HK-2 (cell line): ENCODE results near the gene INF2.

Source experiments
- DNase-seq: peaks from one replicate; pipeline ENCODE4 v3.0.0-alpha.2; 2018; ENCODE audit not compliant: unreplicated experiment

Gene INF2

GRCh38 chr14:104689881-104690711, 678 bp downstream of the INF2 start:
- DNase-seq = peak; percentile 41

- DNase-seq = no peak
These were observed 1.5 kb downstream of the INF2 start for GRCh38 chr14:104690861-104691455.

DNA sequence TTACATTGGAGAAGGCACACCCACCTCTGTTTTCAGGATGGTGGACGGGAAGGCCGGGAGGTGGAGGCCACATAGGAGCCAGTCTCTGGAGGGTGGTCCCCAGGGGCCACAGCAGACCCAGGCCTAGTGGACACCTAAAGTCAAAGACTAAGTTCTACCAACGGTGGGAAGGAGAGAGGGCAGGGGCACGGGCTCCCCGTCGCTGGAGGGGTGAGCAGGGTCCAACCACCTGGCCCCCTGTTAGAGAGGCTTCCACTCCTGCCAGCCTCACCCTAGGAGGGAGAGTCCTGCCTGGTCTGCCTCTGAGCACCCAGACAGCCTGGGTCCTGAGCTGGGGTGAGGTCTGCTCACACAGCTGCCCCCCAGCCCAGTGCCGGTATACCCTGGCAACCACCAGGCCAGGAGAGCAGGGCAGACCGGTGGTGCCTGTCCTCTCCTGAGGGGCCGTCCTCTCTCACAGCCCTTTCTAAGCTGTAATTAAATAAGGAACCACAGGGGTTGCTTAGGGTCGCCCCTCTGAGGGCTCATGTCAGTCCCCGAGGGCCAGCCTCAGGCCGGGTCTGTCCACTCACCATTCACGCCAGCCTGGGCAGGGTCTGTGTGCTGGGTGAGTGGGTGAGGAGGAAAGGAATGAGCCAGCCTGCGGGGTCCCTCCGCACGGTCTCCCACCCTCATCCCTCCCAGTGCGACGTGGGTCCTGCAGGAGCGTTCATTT, 2.3 kb downstream of the INF2 start:
- no peak for DNase-seq

- no peak for DNase-seq
These were observed 3.0 kb downstream of the INF2 start for GRCh38 chr14:104692261-104692938.

GRCh38 chr14:104692939-104693315, 3.5 kb downstream of the INF2 start:
- no peak for DNase-seq

DNA sequence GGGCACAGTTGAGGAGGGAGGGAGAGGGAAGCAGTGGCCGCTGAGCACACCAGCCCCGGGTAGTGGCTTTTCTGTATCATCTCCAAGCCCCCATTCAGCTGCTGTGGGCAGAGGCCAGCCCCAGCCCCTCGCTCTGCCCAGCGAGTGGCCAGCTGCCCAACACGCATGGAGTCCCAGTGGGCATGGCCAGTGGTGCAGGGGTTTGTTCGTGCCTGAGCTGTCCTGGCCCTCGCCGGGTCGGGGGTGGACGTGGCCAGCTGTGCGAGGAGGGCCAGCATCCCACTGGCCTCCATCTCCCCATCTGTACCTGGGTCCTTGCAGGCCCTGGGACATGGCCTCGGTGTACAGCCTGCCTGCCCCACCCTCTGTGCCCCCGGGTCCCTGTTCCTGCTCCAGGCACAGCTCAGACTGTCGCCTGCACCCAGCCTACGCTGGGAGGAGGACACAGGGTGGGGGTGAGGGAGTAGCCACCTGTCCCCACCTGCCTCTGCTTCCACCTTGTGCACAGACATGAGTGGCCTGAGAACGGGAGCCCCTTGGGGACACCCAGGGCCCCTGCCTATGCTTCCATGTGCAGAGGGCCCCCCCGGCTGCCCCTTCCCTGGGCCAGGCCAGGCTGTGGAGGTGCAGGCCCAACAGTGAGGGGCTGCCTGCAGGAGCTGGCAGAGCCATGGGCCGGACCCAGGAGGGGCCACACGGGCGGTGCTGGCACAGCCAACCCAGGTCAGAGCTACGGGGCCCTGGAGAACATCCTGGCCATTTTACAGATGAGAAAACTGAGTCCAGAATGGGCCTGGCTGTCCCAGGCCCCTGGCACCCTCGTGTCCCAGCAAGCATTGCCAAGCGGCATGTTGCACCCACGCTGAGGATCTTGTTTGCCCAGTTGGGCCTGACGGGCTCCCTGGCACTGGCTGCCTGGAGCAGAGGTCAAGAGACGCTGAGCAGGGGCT, 4.3 kb downstream of the INF2 start:
- DNase-seq = no peak

- no peak for DNase-seq
These were observed 5.1 kb downstream of the INF2 start for GRCh38 chr14:104694475-104694950.

DNA sequence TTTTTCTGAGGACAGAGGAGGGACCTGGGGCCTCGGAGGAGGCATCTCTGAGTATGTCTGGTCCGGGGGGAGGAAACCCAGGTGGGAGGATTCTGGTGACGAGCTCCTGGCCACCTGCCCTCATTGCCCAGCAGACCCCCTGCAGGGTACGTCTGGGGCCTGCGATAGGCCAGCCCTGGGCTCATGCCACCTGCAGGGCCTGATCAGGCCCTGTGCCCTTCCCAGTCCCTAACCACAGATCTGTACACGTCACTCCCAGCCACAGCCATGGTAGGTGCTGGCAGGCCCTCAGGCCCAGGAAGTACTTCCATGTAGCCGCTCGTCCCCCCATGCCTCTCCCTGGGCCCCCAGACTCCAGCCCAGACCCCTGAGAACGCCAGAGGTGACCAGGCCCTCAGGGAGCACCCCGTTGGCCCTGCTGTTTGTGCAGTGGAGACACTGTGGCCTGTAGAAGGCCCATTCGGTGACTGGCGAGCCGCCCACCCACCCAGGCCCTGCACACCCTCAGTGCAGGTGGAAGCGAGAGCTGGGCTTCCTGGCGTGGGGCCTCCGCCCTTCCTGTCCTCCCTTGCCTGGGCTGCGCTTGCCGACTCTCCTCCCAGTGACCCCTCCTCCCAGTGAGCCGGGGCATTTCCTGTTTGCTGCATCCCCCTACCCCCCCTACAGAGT, 5.7 kb downstream of the INF2 start:
- peak; percentile 78 for DNase-seq

DNA sequence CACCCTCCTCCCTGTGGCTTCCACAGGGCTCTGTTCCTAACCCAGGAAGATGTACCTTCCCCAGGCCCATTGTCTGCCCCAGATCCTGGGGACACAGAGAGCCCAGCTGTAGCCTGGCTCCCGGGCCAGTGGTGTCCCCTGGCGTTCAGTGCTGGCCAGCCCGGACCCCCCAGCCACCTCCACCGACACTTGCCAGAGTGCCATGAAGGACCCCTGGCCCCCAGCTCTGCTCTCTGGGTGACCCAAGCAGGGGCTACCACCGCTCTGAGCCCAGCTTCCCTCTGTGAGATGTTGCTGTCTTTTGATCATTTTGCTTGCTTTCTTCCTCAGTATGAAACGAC, 6.2 kb downstream of the INF2 start:
- no peak for DNase-seq

GRCh38 chr14:104696671-104697316, 7.4 kb downstream of the INF2 start:
- DNase-seq = no peak

- DNase-seq = no peak
These were observed 7.9 kb downstream of the INF2 start for GRCh38 chr14:104697317-104697703.

- DNase-seq = no peak
These were observed 8.6 kb downstream of the INF2 start for GRCh38 chr14:104697892-104698583.

GRCh38 chr14:104698688-104699425, 9.4 kb downstream of the INF2 start:
- DNase-seq = no peak

- no peak for DNase-seq
These were observed 10.0 kb downstream of the INF2 start for GRCh38 chr14:104699426-104699748.

GRCh38 chr14:104700225-104700651, 10.8 kb downstream of the INF2 start:
- DNase-seq = no peak

- DNase-seq = no peak
These were observed 11.4 kb downstream of the INF2 start for GRCh38 chr14:104700747-104701217.

DNA sequence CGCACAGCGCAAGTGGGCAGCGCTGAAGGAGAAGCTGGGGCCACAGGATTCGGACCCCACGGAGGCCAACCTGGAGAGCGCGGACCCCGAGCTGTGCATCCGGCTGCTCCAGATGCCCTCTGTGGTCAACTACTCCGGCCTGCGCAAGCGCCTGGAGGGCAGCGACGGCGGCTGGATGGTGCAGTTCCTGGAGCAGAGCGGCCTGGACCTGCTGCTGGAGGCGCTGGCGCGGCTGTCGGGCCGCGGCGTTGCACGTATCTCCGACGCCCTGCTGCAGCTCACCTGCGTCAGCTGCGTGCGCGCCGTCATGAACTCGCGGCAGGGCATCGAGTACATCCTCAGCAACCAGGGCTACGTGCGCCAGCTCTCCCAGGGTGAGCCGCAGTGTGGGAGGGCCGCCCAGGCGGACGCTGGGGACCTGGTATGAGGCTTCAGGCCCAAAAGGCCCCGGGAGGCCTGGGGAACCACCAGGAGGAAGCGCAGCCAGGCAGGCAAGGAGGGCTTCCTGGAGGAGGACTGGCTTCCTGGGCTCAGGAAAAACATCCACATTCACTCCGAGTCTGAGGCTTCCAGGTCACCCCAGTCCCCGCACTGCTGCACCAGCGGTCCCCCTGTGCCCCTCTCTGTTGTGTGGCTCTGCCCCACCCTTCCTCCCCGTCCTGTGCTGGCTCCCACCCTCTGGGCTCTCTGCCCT, 12.1 kb downstream of the INF2 start:
- DNase-seq = no peak

DNA sequence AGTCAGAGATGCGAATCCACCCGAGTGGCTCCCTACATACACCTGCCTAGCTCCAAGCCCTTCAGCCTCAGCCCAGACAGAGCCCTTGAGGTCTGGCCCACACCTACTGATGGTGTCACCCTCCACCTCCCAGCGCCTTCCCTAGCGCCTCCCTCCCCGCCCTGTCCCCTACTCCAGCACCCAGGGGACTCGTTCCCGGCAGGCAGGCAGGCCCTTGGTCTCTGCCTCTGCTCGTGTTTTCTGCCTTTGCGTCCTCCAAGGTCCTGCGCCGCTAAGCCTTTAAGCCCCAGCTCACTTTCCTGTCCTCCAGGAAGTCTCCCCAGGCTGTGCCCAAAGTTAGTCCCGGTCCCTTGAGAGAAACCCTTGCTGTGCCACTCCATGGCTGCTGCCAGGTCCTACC, 12.7 kb downstream of the INF2 start:
- no peak for DNase-seq
